T follicular helper cell (primary cell): ENCODE measurements around the gene ABHD15.

Experiments used
- DNase-seq: peaks from one replicate; pipeline ENCODE4 v3.0.0-alpha.2; 2020; ENCODE audit warnings: low read depth

Gene ABHD15

DNA sequence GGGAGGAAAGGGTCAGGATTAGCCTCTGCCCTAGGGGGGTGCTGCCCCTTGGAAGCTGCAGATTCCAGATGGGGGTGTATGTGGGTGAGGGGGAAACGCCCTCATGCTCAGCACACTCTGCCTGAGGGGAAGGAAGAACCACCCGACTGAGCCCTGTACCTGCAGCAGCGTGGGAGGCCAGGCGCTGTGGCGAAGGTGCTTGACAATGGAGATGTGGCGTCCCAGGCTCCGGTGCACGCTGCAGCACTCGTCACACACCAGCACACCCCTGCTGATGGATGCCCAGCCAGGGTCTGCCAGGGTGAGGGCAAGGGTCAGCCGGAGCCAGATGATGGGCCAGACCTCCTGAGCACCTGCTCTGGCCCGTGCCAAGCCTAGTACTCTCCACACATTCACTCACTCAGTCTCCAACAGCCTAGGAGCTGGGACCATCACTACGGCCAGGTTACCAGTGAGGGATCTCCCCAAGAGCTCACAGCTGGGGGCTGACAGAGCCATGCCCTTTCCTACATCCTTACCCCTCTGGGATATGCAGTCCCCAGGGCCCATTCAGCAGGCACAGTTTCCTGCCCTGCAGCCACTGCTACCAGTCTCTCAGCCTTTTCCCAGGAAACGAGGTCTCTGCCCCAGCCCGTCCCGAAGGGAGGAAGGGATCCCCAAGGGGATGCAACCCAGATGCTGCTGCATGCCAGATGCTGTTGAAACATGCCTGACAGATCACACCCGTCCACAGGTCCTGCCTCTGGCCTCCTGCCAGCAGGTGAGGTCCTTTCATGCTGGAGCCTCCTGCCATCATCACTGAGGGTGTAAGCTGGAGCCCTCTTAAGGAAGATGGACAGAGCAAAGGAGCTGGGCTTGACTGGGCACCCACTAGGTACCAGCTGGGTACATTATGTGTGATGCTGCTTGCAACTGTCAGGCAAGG is 16.7 kb upstream of the ABHD15 start:
- no peak for DNase-seq

DNA sequence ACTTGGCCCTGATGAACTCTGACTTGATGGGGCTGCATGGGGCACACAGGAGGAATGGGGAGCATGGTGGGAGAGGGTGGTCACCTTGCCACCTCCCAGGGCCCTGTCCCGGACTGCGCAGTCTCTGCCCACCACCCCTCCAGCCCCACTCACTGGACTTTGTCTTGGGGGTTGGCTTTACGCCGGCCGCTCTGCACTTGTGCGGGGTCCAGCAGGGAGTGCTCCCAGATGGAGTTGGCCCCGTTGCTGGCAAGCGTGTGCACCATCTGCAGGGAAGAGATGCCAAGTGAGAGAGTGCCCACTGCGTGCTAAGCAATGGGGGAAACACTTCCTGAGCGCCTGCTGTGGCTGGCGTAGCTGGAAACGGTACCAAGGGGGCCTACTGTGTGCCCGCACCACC is 15.9 kb upstream of the ABHD15 start:
- no peak for DNase-seq

DNA sequence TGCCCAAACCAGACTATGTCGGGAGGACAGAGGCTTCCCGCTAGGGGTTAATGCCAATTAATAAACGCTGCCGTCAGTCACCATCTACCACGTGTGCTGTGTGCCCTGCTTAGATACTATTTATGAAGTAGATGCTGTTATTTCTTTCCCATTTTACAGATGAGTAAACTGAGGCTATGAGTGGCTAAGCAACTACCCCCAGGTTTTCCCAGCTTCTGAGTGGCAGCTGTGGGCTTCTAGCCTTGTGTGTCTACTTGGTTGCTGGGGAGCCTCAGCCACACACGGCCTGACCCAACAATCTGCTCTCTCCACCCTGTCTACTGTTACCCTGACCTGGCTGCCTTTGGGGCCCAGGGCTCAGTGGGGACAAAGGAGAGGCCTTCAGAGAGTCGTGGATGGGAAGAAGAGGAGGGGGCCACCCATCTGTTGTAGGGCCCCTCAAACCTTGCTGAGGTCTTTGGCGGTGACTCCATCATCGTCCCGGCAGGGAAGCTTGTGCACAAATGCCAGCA is 15.5 kb upstream of the ABHD15 start:
- DNase-seq: no peak

DNA sequence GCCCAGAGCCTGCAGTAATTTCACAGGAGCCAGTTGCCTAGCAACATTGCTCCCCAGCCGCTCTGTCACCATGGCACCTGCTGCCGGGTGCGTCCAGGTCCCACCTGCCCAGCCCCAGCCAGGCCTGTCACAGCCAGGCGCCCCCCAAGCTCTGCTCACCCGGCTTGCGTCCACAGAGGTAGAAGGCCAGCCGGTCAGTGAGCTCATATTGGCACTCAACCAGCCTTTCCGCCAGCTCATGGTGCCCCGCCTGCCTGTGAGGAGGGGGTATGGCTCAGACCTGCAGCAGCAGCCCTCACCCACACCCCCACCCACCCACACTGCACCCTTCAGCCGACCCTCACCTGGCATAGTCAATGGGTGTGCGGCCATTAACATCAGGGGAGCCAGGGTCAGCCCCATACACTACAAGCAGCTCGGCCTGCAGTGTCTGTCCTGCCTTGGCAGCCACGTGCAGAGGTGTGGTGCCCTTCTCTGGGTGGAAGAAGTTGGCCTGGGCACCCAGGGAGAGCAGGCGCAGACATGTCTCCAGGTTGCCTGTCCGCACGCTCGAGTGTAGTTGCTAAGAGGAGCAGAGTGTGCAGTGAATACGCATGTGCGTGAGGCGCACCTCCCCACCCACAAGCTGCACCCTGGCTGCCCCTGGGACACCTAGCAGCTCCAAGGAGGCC is 14.9 kb upstream of the ABHD15 start:
- no peak for DNase-seq

DNA sequence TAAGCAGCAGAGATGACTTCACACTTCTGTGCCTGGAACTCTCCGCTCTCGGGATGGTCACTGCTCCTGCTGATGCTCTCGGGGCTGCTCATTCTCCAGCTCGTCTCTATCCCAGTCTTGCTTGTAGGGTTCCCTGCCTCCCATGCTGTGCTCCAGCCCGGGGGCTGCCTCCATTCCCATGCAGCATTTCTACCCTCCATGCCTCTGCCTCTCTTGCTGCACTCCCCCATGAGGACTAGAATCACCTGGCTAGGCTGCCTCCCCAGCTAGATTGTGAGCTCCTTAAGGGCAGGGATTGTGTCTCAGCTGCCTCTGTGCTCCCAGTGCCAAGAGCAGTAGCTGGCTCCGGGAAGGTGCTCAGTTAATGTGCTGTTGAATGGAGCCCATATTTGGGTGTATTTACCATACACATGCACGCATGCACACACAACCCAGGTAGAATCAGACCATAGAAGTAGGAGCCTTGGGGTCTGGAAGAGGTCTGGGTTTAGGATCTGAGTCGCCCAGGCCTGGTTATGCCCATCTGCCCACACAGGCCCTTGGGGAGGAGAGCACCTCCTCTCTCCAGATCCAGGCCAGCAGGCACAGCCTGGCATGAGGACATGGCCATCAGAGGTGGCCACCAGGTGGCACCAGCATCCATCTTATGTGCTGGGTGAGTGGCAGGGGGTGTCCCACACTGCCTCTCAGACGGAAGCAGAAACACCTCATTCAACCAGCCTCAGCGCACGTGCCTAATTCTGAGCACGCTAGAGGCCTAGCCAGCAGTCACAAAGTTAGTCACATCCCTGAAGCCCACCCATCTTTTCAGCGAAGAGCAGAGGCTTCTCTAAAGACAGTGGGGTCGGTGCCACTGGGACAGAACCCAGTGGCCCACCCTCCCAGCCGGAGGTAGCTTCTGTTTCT is 13.3 kb upstream of the ABHD15 start:
- peak; percentile 88 for DNase-seq

DNA sequence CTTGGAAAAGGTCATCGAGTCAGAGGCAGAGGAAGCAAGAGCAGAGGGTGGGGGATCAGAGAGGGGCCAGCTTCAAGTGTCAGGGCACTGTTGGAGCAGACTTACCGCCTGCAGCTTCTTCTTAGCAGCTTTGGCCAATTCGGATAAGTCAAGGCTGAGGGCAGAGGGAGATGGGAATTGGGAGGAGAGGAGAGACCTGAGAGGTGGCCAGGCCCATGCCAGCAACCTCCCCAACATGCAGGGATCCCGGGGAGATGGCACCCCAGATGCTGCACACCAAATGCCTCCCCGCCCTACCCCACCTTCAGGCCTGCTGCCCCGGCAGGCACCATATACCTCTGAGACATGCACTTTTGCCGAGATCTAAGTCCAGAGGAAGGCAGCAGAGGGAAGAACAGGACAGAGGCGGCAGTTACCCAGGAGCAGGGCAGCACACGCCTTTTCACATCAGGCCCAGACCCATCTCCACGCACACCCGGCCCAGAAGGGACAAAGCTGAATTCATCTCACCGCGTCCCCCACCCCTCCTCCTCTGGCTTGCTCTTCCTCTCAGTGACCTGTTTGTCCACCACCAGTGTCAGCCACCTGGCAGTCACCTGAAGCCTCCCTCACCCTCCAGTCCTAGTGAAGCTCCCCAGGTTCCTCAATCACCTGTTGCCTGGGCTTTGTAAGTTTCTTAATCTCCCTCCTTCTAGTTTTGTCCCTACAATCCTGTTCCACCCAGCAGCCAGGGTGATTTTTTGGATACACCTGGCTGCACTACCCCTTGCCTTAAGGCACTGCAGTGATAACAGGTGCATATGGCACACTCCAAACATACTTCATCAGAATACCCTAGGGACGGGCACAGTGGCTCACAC is 12.0 kb upstream of the ABHD15 start:
- no peak for DNase-seq

DNA sequence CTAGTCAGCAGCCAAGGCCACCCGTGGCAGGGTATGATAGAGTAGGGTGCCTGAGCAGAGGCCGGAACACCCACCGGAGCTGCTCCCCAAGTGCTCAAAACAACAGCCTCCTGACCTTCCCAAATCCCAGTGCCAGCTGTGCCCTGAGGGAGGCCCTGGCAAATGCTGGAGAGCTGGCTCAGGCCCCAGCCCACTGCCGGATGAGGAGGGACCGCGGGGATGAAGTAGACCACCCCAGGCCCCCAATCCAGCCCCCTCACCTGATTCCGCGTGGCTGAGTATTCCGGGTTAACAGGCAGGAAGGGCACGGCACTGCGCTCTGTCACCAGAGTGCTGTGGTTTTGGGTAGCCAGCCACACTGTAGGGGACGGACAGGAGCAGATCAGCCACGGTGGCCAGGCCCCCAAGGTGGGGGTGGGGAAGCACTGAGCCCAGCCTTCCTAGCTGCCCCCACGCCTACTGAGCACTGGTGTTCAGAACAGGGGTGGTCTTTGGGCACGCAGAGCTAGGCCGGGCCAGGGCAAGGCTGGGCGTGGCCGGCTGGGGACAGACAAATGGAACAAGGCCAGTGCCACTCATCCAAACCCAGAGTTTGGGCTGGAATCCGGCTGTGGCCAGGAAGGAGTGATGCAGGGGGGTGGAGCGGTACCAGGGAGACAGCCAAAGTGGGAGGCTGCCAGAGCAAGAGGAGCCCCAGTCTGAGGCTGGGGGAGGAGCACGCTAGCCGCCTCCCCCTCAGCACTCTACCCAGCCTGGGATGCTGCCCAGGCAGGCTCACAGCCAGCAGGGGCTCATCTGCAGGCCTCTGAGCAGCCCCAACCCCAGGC is 10.8 kb upstream of the ABHD15 start:
- DNase-seq: no peak

DNA sequence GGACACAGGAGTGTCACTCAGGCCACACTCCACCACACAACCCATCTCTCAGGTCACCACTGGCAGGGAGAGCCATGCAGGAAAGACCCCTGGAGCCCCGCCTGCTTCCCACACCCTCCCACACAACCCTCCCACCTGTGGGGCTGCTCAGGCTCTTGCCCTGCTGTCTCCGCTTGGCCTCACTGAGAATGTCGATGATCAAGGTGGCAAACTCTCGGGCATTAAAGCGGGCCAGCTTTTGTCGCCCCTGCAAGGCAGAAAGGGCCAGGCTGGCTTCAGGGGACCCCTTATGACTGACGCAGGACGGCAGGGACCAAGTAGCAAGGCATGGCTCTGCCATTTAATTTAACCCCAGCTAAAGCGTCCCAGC is 10.1 kb upstream of the ABHD15 start:
- DNase-seq: no peak

DNA sequence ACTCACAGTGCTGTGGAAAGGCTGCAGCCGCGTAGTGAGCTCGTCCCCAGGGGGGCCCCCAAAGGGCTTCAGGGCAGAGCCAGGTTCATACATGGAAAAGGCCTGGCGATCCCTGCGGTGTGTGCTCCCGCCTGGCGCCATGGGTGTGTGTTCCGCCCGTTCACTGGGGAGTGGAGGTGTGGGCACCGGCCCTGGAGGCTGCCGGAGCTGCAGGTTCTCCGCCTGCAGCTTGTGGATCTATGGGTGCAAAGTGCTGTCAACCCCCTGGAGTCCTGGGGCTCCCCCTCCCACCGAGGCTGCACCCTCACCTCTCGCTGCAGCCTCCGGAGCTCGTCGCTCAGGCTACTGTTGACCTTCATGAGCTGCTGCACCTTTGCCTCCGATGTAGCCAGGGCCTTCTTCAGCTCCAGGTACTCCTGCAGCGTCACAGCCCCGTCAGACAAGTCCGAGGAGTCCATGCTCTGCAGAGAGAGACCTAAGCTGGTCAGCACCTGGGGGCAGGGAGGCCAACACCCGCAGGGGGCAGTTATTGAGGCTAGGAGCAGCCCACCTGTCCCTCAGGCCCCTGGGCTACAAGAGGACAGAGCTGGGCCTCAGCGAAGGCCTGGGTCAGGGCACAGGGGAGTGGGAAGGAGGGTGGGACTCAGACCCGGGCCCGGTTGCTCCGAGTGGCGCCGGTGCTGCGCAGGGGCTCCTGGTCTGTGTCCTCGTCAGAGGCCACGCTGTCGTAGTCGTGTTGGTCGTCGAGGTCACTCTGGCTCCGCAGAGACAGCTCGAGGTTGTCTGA is 9.6 kb upstream of the ABHD15 start:
- DNase-seq: no peak

DNA sequence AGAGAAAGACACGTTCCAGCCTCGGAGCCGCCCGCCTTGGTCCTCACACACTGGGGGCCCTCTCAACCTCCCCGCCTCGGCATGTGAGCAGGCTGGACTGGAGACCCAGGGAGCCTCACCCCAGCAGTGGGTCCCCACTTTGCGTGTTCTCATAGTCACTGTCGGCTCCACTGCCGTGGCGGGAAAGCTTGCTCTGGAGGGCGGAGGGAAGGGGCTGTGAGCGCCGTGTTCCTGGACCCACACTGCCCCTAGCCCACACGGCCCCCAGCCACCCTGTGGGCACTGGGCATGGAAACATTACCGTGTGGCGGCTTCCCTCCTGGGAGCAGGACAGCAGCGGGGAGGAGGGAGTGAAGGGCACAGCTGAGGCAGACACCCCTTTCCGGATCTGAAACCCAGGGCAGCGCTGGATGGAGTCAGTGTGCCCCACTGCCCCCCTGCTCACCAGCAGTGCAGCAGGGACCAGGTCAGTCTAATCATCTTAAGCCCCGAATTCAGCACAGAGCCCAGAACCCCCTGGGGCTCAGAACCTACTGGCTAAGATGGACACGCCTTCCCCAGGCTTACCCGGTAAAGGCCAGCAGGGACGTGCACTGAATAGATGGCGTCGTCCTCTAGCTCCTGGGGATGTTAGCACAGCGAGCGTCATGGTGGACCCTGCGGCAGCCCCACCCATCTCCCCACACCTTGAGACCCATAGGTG is 8.8 kb upstream of the ABHD15 start:
- no peak for DNase-seq

DNA sequence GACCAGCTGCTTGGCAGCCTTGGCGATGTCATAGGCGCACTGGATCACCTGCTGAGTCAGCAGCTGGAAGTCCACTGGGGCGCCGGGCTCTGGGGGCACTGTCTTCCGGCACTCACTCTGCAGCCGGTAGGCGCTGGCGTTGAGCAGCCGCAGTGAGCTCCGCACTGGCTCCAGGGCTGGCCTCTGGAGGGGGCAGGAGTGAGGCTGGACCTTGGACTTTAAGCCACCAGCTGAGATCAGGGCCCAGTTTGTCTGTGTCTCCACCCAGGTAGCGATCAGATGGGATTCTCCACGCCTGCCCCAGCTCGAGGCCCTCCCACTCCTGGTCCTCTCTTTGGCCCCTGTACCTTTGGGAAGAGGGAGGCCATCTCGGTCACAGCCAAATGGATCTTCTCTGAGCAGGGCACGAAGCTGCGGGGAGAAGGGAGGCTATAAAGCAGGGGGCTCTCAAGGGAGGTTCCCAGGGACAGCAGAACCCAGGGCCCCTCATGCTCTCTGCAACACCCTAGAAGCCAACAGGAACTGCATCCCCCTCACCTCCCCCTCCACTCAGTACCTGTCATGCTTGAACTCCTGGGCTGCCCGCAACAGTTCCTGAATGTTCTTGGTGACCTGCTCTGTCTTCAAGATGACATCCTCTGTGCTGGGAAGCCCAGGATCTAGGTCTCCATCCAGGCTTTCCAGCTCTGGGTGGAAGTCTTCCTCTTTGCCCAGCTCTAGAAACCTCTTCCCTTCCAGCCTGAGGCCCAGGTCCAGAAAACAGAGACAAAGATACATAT is 8.1 kb upstream of the ABHD15 start:
- no peak for DNase-seq

DNA sequence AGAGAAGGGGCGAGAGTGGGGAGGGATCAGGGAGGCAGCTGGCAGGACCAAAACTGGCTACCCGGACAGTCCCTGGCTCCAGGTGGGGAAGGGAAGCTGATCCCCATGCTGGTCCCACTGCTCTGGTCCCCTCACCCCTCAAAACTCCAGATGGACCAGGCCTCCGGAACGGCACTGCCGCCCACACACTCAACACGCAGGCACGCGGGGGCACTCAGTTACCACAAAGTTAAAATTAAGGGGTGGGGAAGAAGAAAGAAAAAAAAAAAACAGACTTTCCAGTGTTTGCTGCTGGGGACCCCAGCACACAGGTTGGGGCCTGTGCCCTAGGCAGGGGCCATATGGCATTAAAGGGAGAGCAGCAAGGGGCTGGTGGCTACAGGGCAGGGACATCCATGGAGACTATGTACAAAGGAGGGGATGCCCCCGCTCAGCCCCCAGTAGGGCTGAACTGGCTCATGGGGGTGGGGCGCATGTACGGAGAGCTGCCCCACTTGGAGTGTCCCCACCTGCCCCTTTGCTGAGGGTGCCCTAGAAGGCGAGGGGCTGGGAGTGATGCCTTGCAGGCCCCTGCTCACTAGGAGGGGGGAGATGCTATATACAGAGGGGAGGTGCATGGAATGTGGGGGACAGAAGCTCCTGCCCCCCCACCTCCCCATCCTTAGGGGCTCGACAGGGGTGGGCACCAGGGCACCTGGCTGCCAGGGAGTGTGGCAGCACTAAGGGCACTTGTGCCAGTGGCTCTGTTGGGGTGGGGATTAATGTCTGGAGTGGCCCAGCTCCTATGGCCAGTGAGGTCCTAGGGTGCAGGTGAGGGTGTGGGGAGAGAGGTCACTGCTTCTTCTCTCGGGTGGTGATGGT is 7.3 kb upstream of the ABHD15 start:
- no peak for DNase-seq

DNA sequence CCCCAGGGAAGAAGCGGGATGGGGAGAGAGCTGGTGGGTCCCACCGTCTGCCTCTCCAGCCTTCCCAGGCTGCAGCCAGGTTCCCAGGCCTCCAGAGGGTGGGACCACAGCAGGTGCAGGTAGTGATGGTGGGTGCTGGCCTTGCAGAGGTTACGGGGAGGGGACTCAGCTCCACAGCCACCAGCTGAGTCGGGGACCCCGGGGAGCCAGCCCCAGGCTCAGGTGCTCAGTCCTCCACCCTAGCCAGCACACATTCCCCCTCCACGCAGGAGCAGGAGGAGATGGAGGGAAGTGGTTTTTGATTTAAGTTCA is 6.7 kb upstream of the ABHD15 start:
- no peak for DNase-seq

DNA sequence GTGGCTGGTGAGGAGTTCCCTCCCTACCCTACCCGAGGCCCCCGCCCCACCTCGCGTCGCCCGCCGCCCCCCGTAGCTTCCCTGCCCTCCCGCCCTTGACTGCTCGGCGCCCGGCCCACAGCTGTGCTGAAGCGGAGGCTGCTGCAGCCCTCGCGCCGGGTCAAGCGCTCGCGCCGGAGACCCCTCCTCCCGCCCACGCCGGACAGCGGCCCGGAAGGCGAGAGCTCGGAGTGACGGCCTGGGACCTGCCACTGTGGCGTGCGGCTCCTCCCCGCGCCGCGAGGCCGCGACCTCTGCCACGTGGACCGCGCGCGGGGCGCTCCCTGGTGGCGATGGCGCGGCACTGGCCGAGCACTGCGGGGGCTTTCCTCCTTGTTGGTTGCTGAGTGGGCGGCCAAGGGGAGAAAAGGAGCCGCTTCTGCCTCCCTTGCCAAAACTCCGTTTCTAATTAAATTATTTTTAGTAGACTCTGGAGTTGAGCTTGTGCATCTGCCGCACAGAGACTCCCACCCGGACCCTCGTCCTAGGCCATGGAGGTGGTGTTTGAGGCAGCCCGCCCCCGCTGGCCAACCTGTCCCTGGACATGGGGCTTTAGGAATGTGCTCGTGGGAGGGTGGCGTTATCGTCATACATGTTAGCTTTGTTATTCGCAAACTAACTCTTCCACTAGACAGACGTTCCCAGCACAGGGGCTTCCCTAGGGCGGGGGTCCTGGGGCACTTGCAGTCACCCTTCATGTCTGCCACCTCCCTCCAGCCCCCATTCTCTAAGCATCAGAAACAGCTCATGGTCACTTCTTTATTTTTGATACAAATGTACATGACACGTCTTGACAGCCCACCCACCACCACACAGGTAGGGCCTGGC is 6.1 kb upstream of the ABHD15 start:
- peak; percentile 15 for DNase-seq

DNA sequence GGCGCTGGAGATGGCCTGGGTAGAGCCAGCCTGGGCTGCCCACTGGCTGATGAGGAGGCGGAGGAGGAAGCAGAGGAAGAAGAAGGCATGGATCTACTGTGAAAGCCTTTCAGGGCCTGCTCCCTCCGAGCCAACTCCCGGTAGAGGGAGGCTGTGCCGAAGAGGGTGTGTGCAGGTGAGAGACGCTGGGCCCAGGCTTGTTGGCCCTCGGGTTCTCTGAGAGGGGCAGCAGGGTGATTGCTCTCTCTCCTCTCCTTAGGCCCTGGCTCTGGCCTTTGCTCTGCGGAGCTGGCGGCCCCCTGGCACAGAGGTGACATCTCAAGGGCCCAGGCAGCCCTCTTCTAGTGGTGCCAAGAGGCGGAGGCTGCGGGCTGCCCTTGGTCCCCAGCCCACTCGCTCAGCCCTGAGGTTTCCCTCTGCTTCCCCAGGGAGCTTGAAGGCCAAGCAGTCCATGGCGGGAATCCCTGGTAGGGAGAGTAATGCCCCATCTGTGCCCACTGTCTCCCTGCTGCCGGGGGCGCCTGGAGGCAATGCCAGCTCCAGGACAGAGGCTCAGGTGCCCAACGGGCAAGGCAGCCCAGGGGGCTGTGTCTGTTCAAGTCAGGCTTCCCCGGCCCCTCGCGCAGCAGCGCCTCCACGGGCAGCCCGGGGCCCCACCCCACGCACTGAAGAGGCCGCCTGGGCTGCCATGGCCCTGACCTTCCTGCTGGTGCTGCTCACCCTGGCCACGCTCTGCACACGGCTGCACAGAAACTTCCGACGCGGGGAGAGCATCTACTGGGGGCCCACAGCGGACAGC is 5.2 kb upstream of the ABHD15 start:
- DNase-seq: no peak
